GM21528 (cell line): ENCODE data around the gene SAG.

Experiments used
- ATAC-seq: cut with Tn5 transposase; IDR thresholded peaks from one replicate; pipeline ENCODE4 v1.9.1; 2021; ENCODE audit warnings: mild to moderate bottlenecking, moderate library complexity; ENCODE audit not compliant: unreplicated experiment, low FRiP score

SAG gene

GRCh38 chr2:233287871-233288270, 19.7 kb upstream of the SAG start:
- ATAC-seq, result no peak

GRCh38 chr2:233288663-233289062, 19.0 kb upstream of the SAG start:
- no peak for ATAC-seq

GRCh38 chr2:233289648-233290047, 18.0 kb upstream of the SAG start:
- no peak for ATAC-seq

GRCh38 chr2:233290051-233290845, 17.4 kb upstream of the SAG start:
- no peak for ATAC-seq

DNA sequence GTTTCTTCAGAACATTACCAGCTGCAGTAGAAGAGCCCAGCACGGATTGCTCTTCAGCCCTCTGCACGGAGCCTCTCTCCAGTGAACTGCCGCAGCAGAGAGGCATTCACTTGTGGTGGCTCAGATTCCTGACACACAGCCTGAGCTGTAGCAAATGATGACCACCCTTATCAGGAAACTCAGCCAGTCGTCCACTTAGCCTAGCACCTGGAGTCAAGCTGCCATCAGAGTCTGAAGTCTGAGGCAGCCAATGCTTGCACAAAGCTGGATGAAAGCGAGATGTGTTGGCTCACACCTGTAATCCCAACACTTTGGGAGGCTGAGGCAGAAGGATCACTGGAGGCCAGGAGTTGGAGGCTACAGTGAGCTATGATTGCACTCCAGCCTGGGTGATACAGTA, 11.7 kb upstream of the SAG start:
- no peak for ATAC-seq

- ATAC-seq, result no peak
These were observed 10.5 kb upstream of the SAG start for GRCh38 chr2:233297076-233297475.

DNA sequence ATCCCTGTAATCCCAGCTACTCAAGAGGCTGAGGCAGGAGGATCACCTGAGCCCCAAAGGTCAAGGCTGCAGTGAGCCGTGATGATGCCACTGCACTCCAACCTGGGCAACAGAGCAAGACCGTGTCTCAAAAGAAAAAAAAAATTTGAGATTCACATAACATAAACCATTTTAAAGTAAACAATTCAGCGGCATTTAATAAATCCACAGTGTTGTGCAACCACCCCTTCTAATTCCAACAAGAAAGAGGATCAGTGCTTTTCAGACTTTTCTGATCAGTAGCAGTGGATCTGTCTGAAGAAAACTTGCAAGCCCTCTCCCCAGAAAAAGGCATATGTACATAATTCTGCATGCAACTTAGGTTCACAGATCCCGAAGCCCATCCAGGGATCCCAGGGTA, 7.2 kb upstream of the SAG start:
- no peak for ATAC-seq

- no peak for ATAC-seq
These were observed 6.4 kb upstream of the SAG start for GRCh38 chr2:233301248-233301647.

- ATAC-seq, result no peak
These were observed 5.8 kb upstream of the SAG start for GRCh38 chr2:233301811-233302210.

DNA sequence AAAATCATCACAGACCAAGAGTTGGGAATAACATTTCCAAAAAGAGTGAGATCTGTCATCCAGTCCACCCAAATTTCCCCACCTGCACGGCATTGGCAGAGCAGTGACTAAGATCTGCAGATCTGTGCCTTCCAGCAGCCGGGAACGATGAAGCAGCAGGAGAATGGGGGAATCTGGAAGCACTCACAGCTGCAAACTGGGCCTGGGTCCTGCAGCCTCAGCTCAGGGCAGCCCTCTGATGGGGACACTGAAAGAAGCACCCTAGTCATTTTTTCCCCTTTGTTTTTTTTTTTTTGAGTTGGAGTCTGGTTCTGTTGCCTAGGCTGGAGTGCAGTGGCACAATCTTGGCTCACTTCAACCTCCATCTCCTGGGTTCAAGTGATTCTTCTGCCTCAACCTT, 4.4 kb upstream of the SAG start:
- no peak for ATAC-seq

GRCh38 chr2:233311241-233311926, 3.8 kb downstream of the SAG start:
- no peak for ATAC-seq

DNA sequence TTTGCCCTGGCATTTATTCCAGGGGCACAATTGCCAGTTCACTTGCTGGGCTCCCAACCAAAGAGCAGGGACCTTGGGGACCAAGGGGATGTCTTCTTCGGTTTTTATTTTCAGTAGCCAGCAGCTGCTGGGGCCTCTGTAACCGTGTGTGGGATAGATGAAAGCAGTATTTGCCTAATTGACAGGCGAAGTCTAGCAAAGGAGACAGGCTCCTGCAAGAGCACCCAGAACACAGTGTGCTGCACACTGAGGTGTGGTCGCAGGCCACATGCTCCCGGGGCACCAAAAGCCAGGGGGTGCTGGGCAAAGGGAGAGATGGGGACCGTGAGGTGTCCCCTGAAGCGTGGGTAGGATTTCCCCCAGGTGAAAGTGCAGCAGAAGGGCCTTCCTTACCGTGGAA, 5.3 kb downstream of the SAG start:
- ATAC-seq, result no peak

DNA sequence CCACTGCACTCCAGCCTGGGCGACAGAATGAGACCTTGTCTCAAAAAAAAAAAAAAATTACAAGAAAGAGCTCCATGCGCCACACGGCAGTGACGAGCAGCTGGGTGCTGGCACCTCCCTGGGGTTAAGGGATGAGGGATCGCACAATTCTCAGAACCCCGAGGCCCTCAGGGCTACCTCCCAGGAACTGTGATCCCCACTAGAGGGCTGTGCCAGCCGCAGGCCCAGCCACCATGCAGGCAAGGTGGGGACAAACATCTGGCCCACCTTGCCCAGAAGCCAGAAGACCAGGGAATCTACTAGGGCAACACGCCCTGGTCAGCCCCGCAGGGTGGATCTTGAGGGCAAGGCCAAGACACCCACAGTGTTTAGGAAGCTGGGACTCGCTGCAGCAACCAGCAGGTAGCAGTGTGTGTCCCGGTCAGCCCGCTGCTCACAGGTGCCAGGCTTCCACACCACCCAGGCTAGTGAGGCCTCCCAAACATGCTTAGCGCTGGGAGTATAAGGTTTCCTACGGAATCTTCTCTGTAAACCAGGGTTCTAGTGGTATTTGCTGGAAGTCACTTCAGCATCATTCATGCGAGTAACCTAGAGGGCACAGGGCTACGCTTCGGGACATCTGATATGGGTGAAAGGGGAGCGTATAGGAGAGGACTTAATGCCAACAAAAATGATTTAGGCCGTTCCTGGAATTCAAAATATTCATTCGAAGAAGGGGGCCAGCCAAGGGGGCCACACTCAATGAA, 6.7 kb downstream of the SAG start:
- no peak for ATAC-seq

- ATAC-seq, result no peak
These were observed 9.8 kb downstream of the SAG start for GRCh38 chr2:233317196-233317943.

- no peak for ATAC-seq
These were observed 11.6 kb downstream of the SAG start for GRCh38 chr2:233319256-233319655.

- no peak for ATAC-seq
These were observed 12.9 kb downstream of the SAG start for GRCh38 chr2:233320470-233320869.

- no peak for ATAC-seq
These were observed 13.6 kb downstream of the SAG start for GRCh38 chr2:233321166-233321565.

- no peak for ATAC-seq
These were observed 16.2 kb downstream of the SAG start for GRCh38 chr2:233323851-233324250.

DNA sequence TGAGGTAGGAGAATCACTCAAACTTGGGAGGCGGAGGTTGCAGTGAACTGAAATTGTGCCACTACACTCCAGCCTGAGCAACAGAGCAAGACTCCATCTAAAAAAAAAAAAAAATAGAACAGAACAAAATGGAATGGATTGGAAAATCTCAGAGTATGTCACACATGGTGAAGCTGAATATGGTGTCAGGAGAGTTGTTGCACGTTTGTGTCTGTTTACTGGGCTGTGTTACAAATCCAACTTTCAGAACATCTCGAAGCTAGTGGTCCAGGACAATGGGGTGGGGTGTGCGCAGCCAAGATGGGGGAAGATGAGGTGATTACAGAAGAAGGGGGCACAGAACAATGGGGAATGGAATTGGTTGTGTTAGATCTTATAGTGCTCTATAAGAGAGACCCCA, 17.6 kb downstream of the SAG start:
- ATAC-seq, result no peak

GRCh38 chr2:233325814-233326213, 18.2 kb downstream of the SAG start:
- no peak for ATAC-seq

DNA sequence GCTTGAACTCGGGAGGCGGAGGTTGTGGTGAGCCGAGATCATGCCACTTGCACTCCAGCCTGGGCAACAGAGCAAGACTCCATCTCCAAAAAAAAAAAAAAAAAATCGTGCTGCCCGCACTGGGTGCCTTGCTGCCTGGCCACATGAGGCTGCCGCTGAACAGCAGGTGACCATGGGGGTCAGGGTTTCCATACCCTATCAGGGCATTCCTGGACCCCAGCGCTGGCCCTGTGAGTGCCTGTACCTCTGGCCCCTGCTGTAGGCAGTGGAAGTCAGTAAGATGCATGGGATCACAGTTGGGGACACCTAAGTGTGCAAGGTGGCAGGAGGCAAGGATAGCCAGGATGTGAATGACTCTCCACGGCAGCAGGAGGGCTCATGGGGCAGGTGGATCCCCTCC, 18.9 kb downstream of the SAG start:
- no peak for ATAC-seq
